Effector memory CD4-positive, alpha-beta T cell (primary cell): Measurements from ENCODE around the gene GCLC.
"Not testable (repeated sequence)": the region's sequence is repeated elsewhere in the genome, so short reads cannot be mapped to it uniquely, and the experiment has no call there.

Experiments
- DNase-seq, 3 donors: peaks; one replicate each; pipeline ENCODE4 v3.0.0-alpha.2; 2020
- H3K27ac ChIP-seq: 2 replicates; pipeline ENCODE4 v1.7.0; 2013; ENCODE audit warnings: mild to moderate bottlenecking, low read length, moderate library complexity; ENCODE audit not compliant: insufficient read depth, poor library complexity, severe bottlenecking
- H3K27me3 ChIP-seq: replicated peaks from 2 replicates; pipeline ENCODE4 v1.7.0; 2013; ENCODE audit warnings: mild to moderate bottlenecking, low read length; ENCODE audit not compliant: insufficient read depth, control insufficient read depth, poor library complexity, severe bottlenecking
- H3K36me3 ChIP-seq: 2 replicates; pipeline ENCODE4 v1.7.0; 2013; ENCODE audit warnings: mild to moderate bottlenecking, low read length, moderate library complexity; ENCODE audit not compliant: control insufficient read depth, insufficient read depth
- H3K4me1 ChIP-seq: 2 replicates; pipeline ENCODE4 v1.7.0; 2013; ENCODE audit warnings: low read length, mild to moderate bottlenecking; ENCODE audit not compliant: control insufficient read depth, insufficient read depth, poor library complexity, severe bottlenecking
- H3K4me3 ChIP-seq: 2 replicates; pipeline ENCODE4 v1.7.0; 2013; ENCODE audit warnings: low read length, low read depth, mild to moderate bottlenecking; ENCODE audit not compliant: insufficient read depth, poor library complexity, severe bottlenecking
- H3K9me3 ChIP-seq: 2 replicates; pipeline ENCODE4 v1.7.0; 2013; ENCODE audit warnings: mild to moderate bottlenecking, low read length, moderate library complexity; ENCODE audit not compliant: control insufficient read depth

Gene GCLC

GRCh38 chr6:53582963-53583362 lies 38.1 kb upstream of the GCLC start:
- Histone ChIP-seq H3K9me3 (no peaks in the 10 kb centered on the region), H3K27ac (no peak overlapping the region), H3K36me3 (no peaks in the 10 kb centered on the region), H3K4me1 (no peaks in the 10 kb centered on the region), H3K27me3 (no peaks in the 10 kb centered on the region), H3K4me3 (no peak overlapping the region)
- no peak for DNase-seq

- DNase-seq, result no peak
- Histone ChIP-seq H3K4me3 (no peak overlapping the region), H3K9me3 (no peaks in the 10 kb centered on the region), H3K27me3 (no peaks in the 10 kb centered on the region), H3K36me3 (no peaks in the 10 kb centered on the region), H3K27ac (no peak overlapping the region), H3K4me1 (no peaks in the 10 kb centered on the region)
These were observed 37.0 kb upstream of the GCLC start for GRCh38 chr6:53581856-53582255.

- no peak for DNase-seq
- Histone ChIP-seq H3K36me3 (no peaks in the 10 kb centered on the region), H3K9me3 (no peaks in the 10 kb centered on the region), H3K4me3 (no peak overlapping the region), H3K4me1 (no peaks in the 10 kb centered on the region), H3K27me3 (no peaks in the 10 kb centered on the region), H3K27ac (no peak overlapping the region)
These were observed 36.4 kb upstream of the GCLC start for GRCh38 chr6:53581173-53581773.

GRCh38 chr6:53579338-53579737 lies 34.4 kb upstream of the GCLC start:
- Histone ChIP-seq H3K27ac (no peak overlapping the region), H3K9me3 (no peaks in the 10 kb centered on the region), H3K27me3 (no peaks in the 10 kb centered on the region), H3K36me3 (no peaks in the 10 kb centered on the region), H3K4me1 (no peaks in the 10 kb centered on the region), H3K4me3 (no peak overlapping the region)
- no peak for DNase-seq

GRCh38 chr6:53578371-53578770 lies 33.5 kb upstream of the GCLC start:
- Histone ChIP-seq H3K27ac (no peak overlapping the region), H3K4me3 (no peak overlapping the region), H3K36me3 (no peaks in the 10 kb centered on the region), H3K4me1 (no peaks in the 10 kb centered on the region), H3K9me3 (no peaks in the 10 kb centered on the region), H3K27me3 (no peaks in the 10 kb centered on the region)
- no peak for DNase-seq

- Histone ChIP-seq H3K36me3 (no peaks in the 10 kb centered on the region), H3K27me3 (no peaks in the 10 kb centered on the region), H3K4me1 (no peaks in the 10 kb centered on the region), H3K9me3 (no peaks in the 10 kb centered on the region), H3K27ac (no peak overlapping the region), H3K4me3 (no peak overlapping the region)
- no peak for DNase-seq
These were observed 28.4 kb upstream of the GCLC start for GRCh38 chr6:53573299-53573698.

GRCh38 chr6:53572379-53572778 lies 27.5 kb upstream of the GCLC start:
- H3K4me1 ChIP-seq, H3K36me3 ChIP-seq, DNase-seq, H3K9me3 ChIP-seq, H3K27ac ChIP-seq, H3K4me3 ChIP-seq, H3K27me3 ChIP-seq: not testable (repeated sequence)

GRCh38 chr6:53568776-53569616 lies 24.1 kb upstream of the GCLC start:
- Histone ChIP-seq H3K27ac (no peak overlapping the region), H3K4me3 (no peak overlapping the region), H3K36me3 (no peaks in the 10 kb centered on the region), H3K27me3 (no peaks in the 10 kb centered on the region), H3K9me3 (no peaks in the 10 kb centered on the region), H3K4me1 (no peaks in the 10 kb centered on the region)
- no peak for DNase-seq

GRCh38 chr6:53567701-53568100 lies 22.8 kb upstream of the GCLC start:
- no peaks in the 10 kb centered on the region for H3K36me3 ChIP-seq
- H3K27me3 ChIP-seq, result no peaks in the 10 kb centered on the region
- no peak overlapping the region for H3K4me3 ChIP-seq
- no peaks in the 10 kb centered on the region for H3K4me1 ChIP-seq
- DNase-seq, result no peak
- H3K27ac ChIP-seq, result no peak overlapping the region
- H3K9me3 ChIP-seq, result no peaks in the 10 kb centered on the region

- Histone ChIP-seq H3K27me3 (no peaks in the 10 kb centered on the region), H3K4me3 (no peak overlapping the region), H3K9me3 (no peaks in the 10 kb centered on the region), H3K27ac (no peak overlapping the region), H3K36me3 (no peaks in the 10 kb centered on the region), H3K4me1 (no peaks in the 10 kb centered on the region)
- no peak for DNase-seq
These were observed 21.9 kb upstream of the GCLC start for GRCh38 chr6:53566755-53567154.
